Liver (tissue), 3 donors: ENCODE data around the gene VTN.
A peak's percentile ranks its signal among the peaks of the same experiment; 100 is the strongest.

Experiments
- CTCF ChIP-seq: fragments of 150-350 bp; IDR thresholded peaks from 2 replicates; pipeline ENCODE4 v1.5.1; 2017; ENCODE audit warnings: improper control_type of control experiment, low read depth, low read length; ENCODE audit not compliant: missing input control
- FOXA1 ChIP-seq: IDR thresholded peaks from 2 replicates; pipeline ENCODE4 v1.6.1; 2016; ENCODE audit warnings: antibody characterized with exemption
- GABPA ChIP-seq, 2 donors: IDR thresholded peaks in 1 of 2; conservative IDR thresholded peaks in 1 of 2; 2 replicates each; pipeline ENCODE4 v1.6.1; 2016; ENCODE audit warnings: antibody characterized with exemption in 2 of 2, mild to moderate bottlenecking in 1 of 2, moderate library complexity in 1 of 2
- JUND ChIP-seq, 2 donors: IDR thresholded peaks; 2 replicates each; pipeline ENCODE4 v1.6.1; 2016; ENCODE audit warnings: antibody characterized with exemption in 2 of 2
- MAX ChIP-seq: IDR thresholded peaks from 2 replicates; pipeline ENCODE4 v1.6.1; 2016; ENCODE audit warnings: antibody characterized with exemption
- NR2F2 ChIP-seq: IDR thresholded peaks from 2 replicates; pipeline ENCODE4 v1.6.1; 2016; ENCODE audit warnings: antibody characterized with exemption
- REST ChIP-seq: IDR thresholded peaks from 2 replicates; pipeline ENCODE4 v1.6.1; 2016; ENCODE audit warnings: antibody characterized with exemption, mild to moderate bottlenecking
- SP1 ChIP-seq: IDR thresholded peaks from 2 replicates; pipeline ENCODE4 v1.6.1; 2018; ENCODE audit warnings: antibody characterized with exemption, mild to moderate bottlenecking
- donor health status: healthy.
- donor health status: healthy.

- no peak for TF ChIP-seq MAX
- peak; percentile 10 for TF ChIP-seq CTCF
- TF ChIP-seq SP1 = no peak
- TF ChIP-seq REST = no peak
- TF ChIP-seq JUND (IDR thresholded peaks at IDR 0.05) = no peak
- TF ChIP-seq NR2F2 = no peak
- no peak for TF ChIP-seq GABPA (IDR thresholded peaks at IDR 0.05 in 1 of 2, conservative IDR thresholded peaks at IDR 0.05 in 1 of 2)
- TF ChIP-seq FOXA1 = no peak
Observed at GRCh38 chr17:28366605-28367004, 3.5 kb downstream of the VTN start.
